Upper lobe of left lung (tissue), 6 donors: Measurements from ENCODE around the gene DOCK7. TPM values are rescaled to one million over a fixed set of nuclear protein-coding genes. Genes with fewer than 3 reads are reported as not detected.
"Not testable (repeated sequence)": the region's sequence is repeated elsewhere in the genome, so short reads cannot be mapped to it uniquely, and the experiment has no call there.

Source experiments
- ATAC-seq, 2 donors: fragments of 200-7000 bp; cut with Tn5 transposase; one replicate each; pipeline ENCODE4 v1.9.1; 2022; ENCODE audit warnings: mild to moderate bottlenecking in 2 of 2, moderate library complexity in 2 of 2; ENCODE audit not compliant: low FRiP score in 2 of 2
- DNase-seq, 2 donors: peaks; one replicate each; pipeline ENCODE4 v3.0.0-alpha.2; 2019 to 2020
- H3K27ac ChIP-seq, 4 donors: fragments of 200-600 bp; sonication (generic); one replicate each; pipeline ENCODE4 v1.5.1; 2016 to 2019
- H3K27me3 ChIP-seq, 4 donors: fragments of 200-600 bp; sonication (generic); one replicate each; pipeline ENCODE4 v1.5.1; 2017 to 2019
- H3K36me3 ChIP-seq, 4 donors: fragments of 200-600 bp; sonication (generic); one replicate each; pipeline ENCODE4 v1.5.1; 2016 to 2019
- H3K4me1 ChIP-seq, 4 donors: fragments of 200-600 bp; sonication (generic); one replicate each; pipeline ENCODE4 v1.5.1; 2018 to 2019
- H3K4me3 ChIP-seq, 4 donors: fragments of 200-600 bp; sonication (generic); one replicate each; pipeline ENCODE4 v1.5.1; 2017 to 2019; ENCODE audit warnings: mild to moderate bottlenecking in 2 of 4, moderate library complexity in 1 of 4
- H3K9me3 ChIP-seq, 4 donors: fragments of 200-600 bp; sonication (generic); one replicate each; pipeline ENCODE4 v1.5.1; 2018 to 2019
- EP300 ChIP-seq, 4 donors: sonication (generic); formaldehyde crosslinking; IDR thresholded peaks; one replicate each; pipeline ENCODE4 v1.5.1; 2017; ENCODE audit warnings: antibody characterized with exemption in 4 of 4, control low read depth in 2 of 4
- POLR2A ChIP-seq, 4 donors: fragments of 450-650 bp; IDR thresholded peaks; one replicate each; pipeline ENCODE4 v1.5.1; 2016 to 2017; ENCODE audit warnings: antibody characterized with exemption in 4 of 4, mild to moderate bottlenecking in 2 of 4
- POLR2AphosphoS5 ChIP-seq, 2 donors: sonication (generic); formaldehyde crosslinking; IDR thresholded peaks; one replicate each; pipeline ENCODE4 v1.5.1; 2017; ENCODE audit warnings: antibody characterized with exemption in 2 of 2
- WGBS, 2 donors: methylation state at CpG; one replicate each; pipeline ENCODE4 v1.1.5; 2017 to 2018; 5-methylcytosine and 5-hydroxymethylcytosine counted together
- total RNA-seq, 6 donors: library from RNA; depleted of rRNA in 4 of 6; stranded (reverse); fragments of >200 nt in 4 of 6; gene quantifications; one replicate each; pipeline versions ENCODE4 v1.1.0 to v1.2.1, GENCODE V29; 2016 to 2021
- TF ChIP-seq, protein P1 (sequence below), 6 experiments: fragments of 450-650 bp in 4 of 6; fragments of 200-600 bp in 2 of 6; sonication (generic) in 2 of 6; IDR thresholded peaks; one replicate each; pipeline ENCODE4 v1.5.1; 2016 to 2019; ENCODE audit warnings: antibody characterized with exemption in 6 of 6
- donor health status: DM: no; HTN: no; CAD: no; lungs with moderate emphysema.
- donor health status: DM: no; HTN: yes; CAD: no; lungs with severe emphysema.

Gene DOCK7
- total RNA-seq, 6 donors from 2014 or later, result 19.4 to 31.9 (median 26.4) TPM

DNA sequence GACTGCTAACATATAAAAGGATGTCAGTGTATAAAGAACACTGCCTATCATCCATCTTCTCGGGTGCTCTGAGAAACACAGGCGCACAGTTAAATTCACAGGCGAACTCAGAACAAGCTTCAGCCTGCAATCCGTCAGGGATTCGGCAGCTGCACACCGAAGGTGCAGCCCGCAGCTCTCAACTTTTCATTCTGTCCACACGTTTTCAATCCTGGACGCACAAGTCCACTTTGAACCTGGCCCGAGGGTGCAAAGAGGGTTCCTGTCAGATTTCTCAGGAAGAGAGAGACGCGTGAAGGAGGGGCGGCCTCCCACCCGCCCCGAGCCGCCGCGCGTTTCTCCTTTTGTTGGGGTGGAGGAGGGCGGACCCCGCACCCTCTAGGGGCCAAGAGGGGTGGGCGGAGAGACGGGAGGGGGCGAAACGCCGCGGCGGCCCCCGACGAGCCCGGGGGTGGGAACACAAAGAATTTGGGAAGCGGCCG, 724 bp downstream of the DOCK7 start:
- no peak for DNase-seq
- WGBS, 2 donors, result 0 to 3% methylated on average over 21 to 27 of the region's 33 CpGs
- TF ChIP-seq, protein P1, sequence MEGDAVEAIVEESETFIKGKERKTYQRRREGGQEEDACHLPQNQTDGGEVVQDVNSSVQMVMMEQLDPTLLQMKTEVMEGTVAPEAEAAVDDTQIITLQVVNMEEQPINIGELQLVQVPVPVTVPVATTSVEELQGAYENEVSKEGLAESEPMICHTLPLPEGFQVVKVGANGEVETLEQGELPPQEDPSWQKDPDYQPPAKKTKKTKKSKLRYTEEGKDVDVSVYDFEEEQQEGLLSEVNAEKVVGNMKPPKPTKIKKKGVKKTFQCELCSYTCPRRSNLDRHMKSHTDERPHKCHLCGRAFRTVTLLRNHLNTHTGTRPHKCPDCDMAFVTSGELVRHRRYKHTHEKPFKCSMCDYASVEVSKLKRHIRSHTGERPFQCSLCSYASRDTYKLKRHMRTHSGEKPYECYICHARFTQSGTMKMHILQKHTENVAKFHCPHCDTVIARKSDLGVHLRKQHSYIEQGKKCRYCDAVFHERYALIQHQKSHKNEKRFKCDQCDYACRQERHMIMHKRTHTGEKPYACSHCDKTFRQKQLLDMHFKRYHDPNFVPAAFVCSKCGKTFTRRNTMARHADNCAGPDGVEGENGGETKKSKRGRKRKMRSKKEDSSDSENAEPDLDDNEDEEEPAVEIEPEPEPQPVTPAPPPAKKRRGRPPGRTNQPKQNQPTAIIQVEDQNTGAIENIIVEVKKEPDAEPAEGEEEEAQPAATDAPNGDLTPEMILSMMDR (IDR thresholded peaks at IDR 0.05), result no peak
- no peak for TF ChIP-seq POLR2A (IDR thresholded peaks at IDR 0.05)
- no peak for TF ChIP-seq POLR2AphosphoS5 (IDR thresholded peaks at IDR 0.05)
- no peak for TF ChIP-seq EP300 (IDR thresholded peaks at IDR 0.05)
- H3K27ac ChIP-seq, result peak overlapping the region; percentile 75 to 91 (median 82)
- H3K36me3 ChIP-seq, result no peaks in the 10 kb centered on the region
- peaks cover 16 to 38% (median 25%) of the 10 kb centered on the region in 4 donors for H3K4me1 ChIP-seq
- no peaks in the 10 kb centered on the region for H3K9me3 ChIP-seq
- peak overlapping the region; percentile 76 to 93 (median 84) for H3K4me3 ChIP-seq
- no peaks in the 10 kb centered on the region for H3K27me3 ChIP-seq
- ATAC-seq, result peak; percentile 55 to 56

DNA sequence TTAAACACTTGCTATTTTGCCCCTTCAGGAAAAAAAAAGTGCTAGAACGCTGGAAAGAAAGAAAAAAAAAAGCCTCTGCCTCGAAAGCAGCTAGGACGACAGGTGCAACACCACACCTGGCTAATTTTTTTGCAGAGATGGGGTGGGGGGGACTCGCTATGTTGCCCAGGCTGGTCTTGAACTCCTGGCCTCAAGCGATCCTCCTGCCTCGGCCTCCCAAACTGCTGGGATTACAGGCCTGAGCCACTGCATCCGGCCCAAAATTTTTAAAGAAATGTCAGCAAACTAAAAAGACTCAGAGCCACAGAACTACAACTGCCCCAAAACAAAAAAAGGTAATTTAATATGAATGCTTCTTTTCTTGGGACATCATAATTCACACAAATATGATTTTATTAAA, 1.4 kb downstream of the DOCK7 start:
- no peaks in the 10 kb centered on the region for H3K27me3 ChIP-seq
- TF ChIP-seq, protein P1 (IDR thresholded peaks at IDR 0.05), result no peak
- TF ChIP-seq POLR2AphosphoS5 (IDR thresholded peaks at IDR 0.05) (no peak), EP300 (IDR thresholded peaks at IDR 0.05) (no peak), POLR2A (IDR thresholded peaks at IDR 0.05) (no peak)
- no peak for DNase-seq
- no peak overlapping the region for H3K27ac ChIP-seq
- no peaks in the 10 kb centered on the region for H3K36me3 ChIP-seq
- peak overlapping the region in 1 of 4 donors; percentile 93 for H3K4me3 ChIP-seq
- H3K9me3 ChIP-seq, result no peaks in the 10 kb centered on the region
- no peak for ATAC-seq
- WGBS, 2 donors, result 89 to 93% methylated on average over 7 of the region's 7 CpGs
- peaks cover 16 to 38% (median 25%) of the 10 kb centered on the region in 4 donors for H3K4me1 ChIP-seq

DNA sequence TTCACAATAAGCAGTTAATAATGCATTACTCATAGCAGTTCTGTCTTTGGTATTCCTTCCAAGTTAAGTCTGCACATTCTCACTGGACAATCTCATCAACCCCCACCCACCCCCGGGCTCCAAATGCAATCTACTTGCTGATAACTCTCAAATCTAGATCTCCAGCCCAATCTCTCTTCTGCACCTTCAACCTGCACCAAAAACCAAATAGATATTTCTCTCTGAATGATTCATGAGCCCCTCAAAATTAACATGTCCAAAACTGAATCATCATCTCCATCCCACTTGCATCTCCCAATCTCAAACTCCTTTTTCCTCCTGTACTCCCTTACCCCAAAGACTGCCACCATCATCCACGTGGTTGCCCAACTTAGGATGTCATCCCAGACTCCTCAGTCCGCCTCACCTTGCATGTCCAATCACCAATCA, 2.7 kb downstream of the DOCK7 start:
- Histone ChIP-seq H3K4me3 (no peak overlapping the region), H3K9me3 (no peaks in the 10 kb centered on the region), H3K27me3 (no peaks in the 10 kb centered on the region), H3K27ac (no peak overlapping the region), H3K36me3 (no peaks in the 10 kb centered on the region), H3K4me1 (peaks cover 16 to 35% (median 22%) of the 10 kb centered on the region in 4 donors)
- WGBS, 2 donors, result 74 to 86% methylated on average over 3 of the region's 3 CpGs
- TF ChIP-seq POLR2AphosphoS5 (IDR thresholded peaks at IDR 0.05) (no peak), EP300 (IDR thresholded peaks at IDR 0.05) (no peak)
- ATAC-seq, result no peak
- no peak for DNase-seq

DNA sequence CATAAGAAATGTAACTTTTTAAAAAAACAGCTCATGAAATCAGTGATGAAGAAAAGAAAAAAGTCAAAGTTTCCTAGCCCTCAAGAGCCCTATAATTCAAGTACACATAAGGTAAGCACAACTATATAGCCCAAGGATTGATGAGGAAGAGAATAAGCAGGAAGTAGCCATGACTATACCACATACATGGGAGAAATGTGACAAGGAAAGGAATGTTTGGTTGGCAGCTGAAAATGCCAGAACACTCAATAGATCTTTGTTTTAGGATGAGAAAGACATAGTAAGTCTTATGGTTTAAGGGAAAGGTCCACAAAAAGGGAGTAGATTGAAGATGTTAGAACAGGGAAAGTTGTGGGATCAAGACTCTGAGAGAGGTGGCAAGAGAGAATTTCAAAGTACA, 5.7 kb downstream of the DOCK7 start:
- no peak for TF ChIP-seq POLR2AphosphoS5 (IDR thresholded peaks at IDR 0.05)
- no peak for TF ChIP-seq POLR2A (IDR thresholded peaks at IDR 0.05)
- no peak for TF ChIP-seq EP300 (IDR thresholded peaks at IDR 0.05)
- TF ChIP-seq, protein P1 (IDR thresholded peaks at IDR 0.05), result no peak
- H3K4me1 ChIP-seq, result peaks cover 3 to 16% (median 10%) of the 10 kb centered on the region in 4 donors
- H3K4me3 ChIP-seq, result no peak overlapping the region
- no peaks in the 10 kb centered on the region for H3K9me3 ChIP-seq
- H3K27me3 ChIP-seq, result no peaks in the 10 kb centered on the region
- no peaks in the 10 kb centered on the region for H3K36me3 ChIP-seq
- no peak for ATAC-seq
- no peak for DNase-seq
- no peak overlapping the region for H3K27ac ChIP-seq

DNA sequence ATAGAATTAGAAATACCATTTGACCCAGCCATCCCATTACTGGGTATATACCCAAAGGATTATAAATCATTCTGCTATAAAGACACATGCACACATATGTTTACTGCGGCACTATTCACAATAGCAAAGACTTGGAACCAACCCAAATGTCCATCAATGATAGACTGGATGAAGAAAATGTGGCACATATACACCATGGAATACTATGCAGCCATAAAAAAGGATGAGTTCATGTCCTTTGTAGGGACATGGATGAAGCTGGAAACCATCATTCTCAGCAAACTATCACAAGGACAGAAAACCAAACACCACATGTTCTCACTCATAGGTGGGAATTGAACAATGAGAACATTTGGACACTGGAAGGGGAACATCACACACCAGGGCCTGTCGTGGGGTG, 7.2 kb downstream of the DOCK7 start:
- ATAC-seq, H3K27ac ChIP-seq, H3K4me1 ChIP-seq: not testable (repeated sequence)

DNA sequence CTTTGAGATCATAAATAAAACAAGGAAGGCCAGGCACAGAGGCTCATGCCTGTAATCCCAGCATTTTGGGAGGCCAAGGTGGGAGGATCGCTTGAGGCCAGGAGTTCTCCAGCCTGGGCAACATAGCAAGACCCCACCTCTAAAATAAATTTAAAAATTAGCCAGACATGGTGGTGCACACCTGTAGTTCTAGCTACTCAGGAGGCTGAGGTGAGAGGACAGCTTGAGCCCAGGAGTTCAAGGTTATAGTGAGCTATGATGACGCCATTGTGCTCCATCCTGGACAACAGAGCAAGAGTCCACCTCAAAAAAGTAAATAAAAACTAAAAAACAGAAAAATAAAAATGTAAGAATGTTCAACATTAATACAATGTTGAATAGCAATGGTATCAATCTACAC, 10.4 kb downstream of the DOCK7 start:
- not testable (repeated sequence) for ATAC-seq, H3K36me3 ChIP-seq, H3K9me3 ChIP-seq, H3K4me3 ChIP-seq, H3K27me3 ChIP-seq, DNase-seq, H3K27ac ChIP-seq, H3K4me1 ChIP-seq
- WGBS, 2 donors, result 96 to 97% methylated on average over 2 of the region's 2 CpGs

More for the DNA sequence above, 7.2 kb downstream of the DOCK7 start:
- H3K9me3 ChIP-seq, DNase-seq, H3K27me3 ChIP-seq, H3K36me3 ChIP-seq, H3K4me3 ChIP-seq: not testable (repeated sequence)
- 96 to 100% methylated on average over 2 of the region's 2 CpGs for WGBS, 2 donors
